Keratinocyte (primary cell): ENCODE results near the gene KCNG1.

Source experiments
- EZH2 ChIP-seq: IDR thresholded peaks from one replicate; pipeline ENCODE4 v1.6.1; 2012; ENCODE audit warnings: inconsistent platforms, mild to moderate bottlenecking, low read length, moderate library complexity
- TF ChIP-seq, protein P1 (sequence below), 3 experiments: IDR thresholded peaks in 1 of 3; conservative IDR thresholded peaks in 1 of 3; optimal IDR thresholded peaks in 1 of 3; 2 replicates in 2 of 3; 3 replicates in 1 of 3; pipeline versions ENCODE3 to v1.5.1; 2011; ENCODE audit warnings: low read length in 3 of 3, mild to moderate bottlenecking in 3 of 3, moderate library complexity in 2 of 3, control low read depth in 1 of 3, inconsistent platforms in 1 of 3; ENCODE audit not compliant: insufficient read depth in 2 of 3; ENCODE audit errors: extremely low read depth in 1 of 3

DNA sequence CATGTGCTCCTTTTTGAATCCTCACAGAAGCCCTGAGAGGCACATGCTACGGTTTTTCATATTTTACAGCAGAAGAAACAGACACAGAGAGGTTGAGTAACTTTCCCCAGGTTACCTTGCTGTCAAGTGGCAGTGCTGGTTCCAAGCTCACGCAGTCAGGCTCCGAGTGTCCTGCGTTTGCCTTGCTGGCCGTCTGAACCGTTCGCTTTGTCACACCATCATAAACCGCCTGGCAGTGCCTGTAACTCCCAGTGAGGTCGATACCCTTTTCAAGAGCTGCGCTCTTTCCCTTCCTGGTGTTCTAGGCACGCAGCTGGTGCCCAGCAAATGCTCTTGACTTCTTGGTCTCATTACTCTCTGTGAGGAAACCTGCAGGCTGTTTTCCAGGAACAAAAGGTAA, 31.3 kb upstream of the KCNG1 start:
- TF ChIP-seq, protein P1, sequence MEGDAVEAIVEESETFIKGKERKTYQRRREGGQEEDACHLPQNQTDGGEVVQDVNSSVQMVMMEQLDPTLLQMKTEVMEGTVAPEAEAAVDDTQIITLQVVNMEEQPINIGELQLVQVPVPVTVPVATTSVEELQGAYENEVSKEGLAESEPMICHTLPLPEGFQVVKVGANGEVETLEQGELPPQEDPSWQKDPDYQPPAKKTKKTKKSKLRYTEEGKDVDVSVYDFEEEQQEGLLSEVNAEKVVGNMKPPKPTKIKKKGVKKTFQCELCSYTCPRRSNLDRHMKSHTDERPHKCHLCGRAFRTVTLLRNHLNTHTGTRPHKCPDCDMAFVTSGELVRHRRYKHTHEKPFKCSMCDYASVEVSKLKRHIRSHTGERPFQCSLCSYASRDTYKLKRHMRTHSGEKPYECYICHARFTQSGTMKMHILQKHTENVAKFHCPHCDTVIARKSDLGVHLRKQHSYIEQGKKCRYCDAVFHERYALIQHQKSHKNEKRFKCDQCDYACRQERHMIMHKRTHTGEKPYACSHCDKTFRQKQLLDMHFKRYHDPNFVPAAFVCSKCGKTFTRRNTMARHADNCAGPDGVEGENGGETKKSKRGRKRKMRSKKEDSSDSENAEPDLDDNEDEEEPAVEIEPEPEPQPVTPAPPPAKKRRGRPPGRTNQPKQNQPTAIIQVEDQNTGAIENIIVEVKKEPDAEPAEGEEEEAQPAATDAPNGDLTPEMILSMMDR (optimal IDR thresholded peaks at IDR 0.05 in 1 of 3, IDR thresholded peaks at IDR 0.05 in 1 of 3, conservative IDR thresholded peaks at IDR 0.05 in 1 of 3; ENCODE audit: extremely low read depth in 1 of 3, insufficient read depth in 2 of 3, low read length in 3 of 3): no peak
- no peak for TF ChIP-seq EZH2
